Activated B cell treated with CpG ODN at 0.5 μM for 24 hours (primary cell): ENCODE measurements around the gene PLXNC1. TPM values are rescaled to one million over a fixed set of nuclear protein-coding genes. Genes with fewer than 3 reads are reported as not detected.

Experiments
- ATAC-seq: fragments of 200-7000 bp; cut with Tn5 transposase; one replicate; pipeline ENCODE4 v1.10.0; 2021; ENCODE audit warnings: low read depth, mild to moderate bottlenecking, moderate library complexity
- CTCF ChIA-PET: fragments of 350-600 bp; sonication (Branson Sonifier 250); formaldehyde crosslinking; loops from one replicate; lab custom pipeline; 2021; ENCODE audit warnings: antibody characterized with exemption; lab: Charles Lee
- POLR2A ChIA-PET: fragments of 350-600 bp; sonication (Branson Sonifier 250); formaldehyde crosslinking; loops from one replicate; lab custom pipeline; 2021; ENCODE audit warnings: antibody characterized with exemption; lab: Charles Lee
- DNase-seq: peaks from one replicate; pipeline ENCODE4 v3.0.0; 2022
- H3K27ac Mint-ChIP-seq: one replicate; pipeline ENCODE4 v1.8.0; 2020; ENCODE audit warnings: mixed read lengths
- H3K27me3 Mint-ChIP-seq: one replicate; pipeline ENCODE4 v1.8.0; 2021; ENCODE audit warnings: mixed read lengths
- H3K36me3 Mint-ChIP-seq: one replicate; pipeline ENCODE4 v1.8.0; 2021; ENCODE audit warnings: low read depth, mixed read lengths
- H3K4me1 Mint-ChIP-seq: one replicate; pipeline ENCODE4 v1.8.0; 2021; ENCODE audit warnings: mixed read lengths
- H3K4me3 Mint-ChIP-seq: one replicate; pipeline ENCODE4 v1.8.0; 2020; ENCODE audit warnings: mild to moderate bottlenecking, mixed read lengths
- H3K9me3 Mint-ChIP-seq: one replicate; pipeline ENCODE4 v1.8.0; 2020; ENCODE audit warnings: mixed read lengths
- intact Hi-C: fragments of 100-400 bp; cut with micrococcal nuclease; formaldehyde crosslinking; loops from one replicate; pipeline ENCODE4 v1.15.1; 2024
- total RNA-seq: library from RNA; stranded (reverse); gene quantifications from 2 replicates; pipeline ENCODE4 v1.2.3, GENCODE V29; 2022
- TF ChIP-seq, protein P1 (sequence below): fragments of 200-600 bp; IDR thresholded peaks from one replicate; pipeline ENCODE4 v1.8.0; 2022; ENCODE audit warnings: antibody characterized with exemption, mild to moderate bottlenecking

PLXNC1 gene
- total RNA-seq, 1 donor from 2014 or later = 30.9 TPM

DNA sequence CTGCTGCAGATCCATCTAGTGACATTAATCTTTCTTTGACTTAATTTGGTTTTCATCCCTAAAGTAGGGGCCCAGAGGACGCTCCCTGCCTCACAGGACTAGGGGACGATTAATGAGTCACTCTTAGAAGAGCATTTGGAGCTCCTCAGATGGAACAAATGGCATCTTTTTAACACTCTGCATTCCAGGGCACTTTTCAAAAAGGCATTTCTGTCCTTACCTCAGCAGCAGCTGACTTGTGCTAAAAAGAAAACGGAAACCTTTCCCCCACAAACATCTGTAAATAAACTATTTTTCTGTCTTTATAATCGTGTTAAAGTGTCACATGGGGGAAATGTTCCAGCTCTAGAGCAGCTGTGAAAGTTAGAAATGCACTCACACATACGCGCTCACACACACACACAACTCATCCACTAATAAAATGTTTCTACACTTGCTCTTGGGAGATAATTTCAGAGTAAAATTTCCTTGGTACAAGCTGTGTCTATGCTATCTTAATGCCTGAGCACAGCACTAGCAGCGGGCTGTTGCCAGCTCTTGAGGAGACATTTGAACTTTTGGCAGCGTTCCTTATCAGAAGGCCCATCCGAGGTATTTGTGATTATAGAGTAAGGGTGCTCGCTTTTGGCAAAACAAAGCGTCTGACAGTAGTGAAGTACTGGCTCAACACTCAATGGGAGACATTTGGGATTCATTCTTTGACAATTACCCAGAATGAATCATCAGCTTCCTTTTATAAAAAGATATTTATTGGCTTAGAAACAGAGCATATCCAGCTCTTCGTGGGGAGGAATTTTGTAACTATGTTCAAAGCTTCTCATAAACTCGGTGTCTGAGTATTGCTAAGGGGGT, 141.3 kb downstream of the PLXNC1 start:
- Mint-ChIP-seq H3K4me1 (peaks cover 19% of the 10 kb centered on the region), H3K9me3 (no peaks in the 10 kb centered on the region), H3K27ac (peak overlapping the region; percentile 37), H3K36me3 (peaks cover 66% of the 10 kb centered on the region), H3K27me3 (no peaks in the 10 kb centered on the region), H3K4me3 (no peak overlapping the region)
- TF ChIP-seq, protein P1, sequence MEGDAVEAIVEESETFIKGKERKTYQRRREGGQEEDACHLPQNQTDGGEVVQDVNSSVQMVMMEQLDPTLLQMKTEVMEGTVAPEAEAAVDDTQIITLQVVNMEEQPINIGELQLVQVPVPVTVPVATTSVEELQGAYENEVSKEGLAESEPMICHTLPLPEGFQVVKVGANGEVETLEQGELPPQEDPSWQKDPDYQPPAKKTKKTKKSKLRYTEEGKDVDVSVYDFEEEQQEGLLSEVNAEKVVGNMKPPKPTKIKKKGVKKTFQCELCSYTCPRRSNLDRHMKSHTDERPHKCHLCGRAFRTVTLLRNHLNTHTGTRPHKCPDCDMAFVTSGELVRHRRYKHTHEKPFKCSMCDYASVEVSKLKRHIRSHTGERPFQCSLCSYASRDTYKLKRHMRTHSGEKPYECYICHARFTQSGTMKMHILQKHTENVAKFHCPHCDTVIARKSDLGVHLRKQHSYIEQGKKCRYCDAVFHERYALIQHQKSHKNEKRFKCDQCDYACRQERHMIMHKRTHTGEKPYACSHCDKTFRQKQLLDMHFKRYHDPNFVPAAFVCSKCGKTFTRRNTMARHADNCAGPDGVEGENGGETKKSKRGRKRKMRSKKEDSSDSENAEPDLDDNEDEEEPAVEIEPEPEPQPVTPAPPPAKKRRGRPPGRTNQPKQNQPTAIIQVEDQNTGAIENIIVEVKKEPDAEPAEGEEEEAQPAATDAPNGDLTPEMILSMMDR = no peak
- DNase-seq (no peak), ATAC-seq (no peak)
- ChIA-PET POLR2A (interaction anchor here (0.8 to 1.3 kb wide), 3 partner anchors 27 to 116 kb away, joined by 3 read pairs; no protein-coding TSS in a partner anchor), CTCF (no interaction called here)
- intact Hi-C loops = loop anchor here (10.0 kb wide), 1 partner anchor 45 kb away; no protein-coding TSS in a partner anchor

DNA sequence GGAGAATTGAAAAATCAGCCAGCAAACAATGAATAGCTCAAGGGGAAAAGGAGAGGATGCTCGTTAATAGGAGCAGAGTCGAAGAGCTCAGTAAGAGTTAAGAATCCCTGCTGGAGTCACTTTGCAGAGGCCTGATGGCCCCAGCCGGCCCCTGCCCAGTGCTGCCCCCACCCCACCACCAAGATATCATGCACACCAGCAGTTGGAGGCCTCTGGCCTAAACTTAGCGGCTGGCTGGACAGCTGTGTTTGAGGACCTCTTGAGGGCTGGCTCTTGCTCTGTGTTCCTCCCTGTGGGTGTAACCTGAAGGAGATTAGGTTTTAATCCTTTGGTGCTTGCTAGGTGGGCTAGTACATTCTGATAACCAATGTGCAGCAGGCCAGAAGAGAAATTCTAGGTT, 142.0 kb downstream of the PLXNC1 start:
- TF ChIP-seq, protein P1 = no peak
- Mint-ChIP-seq H3K9me3 (no peaks in the 10 kb centered on the region), H3K4me3 (no peak overlapping the region), H3K27me3 (no peaks in the 10 kb centered on the region), H3K27ac (no peak overlapping the region), H3K4me1 (peaks cover 26% of the 10 kb centered on the region), H3K36me3 (peaks cover 63% of the 10 kb centered on the region)
- DNase-seq (no peak), ATAC-seq (no peak)
- POLR2A ChIA-PET = interaction anchor here (0.9 to 1.3 kb wide), 2 partner anchors 27 to 117 kb away, joined by 3 read pairs; no protein-coding TSS in a partner anchor
- CTCF ChIA-PET = no interaction called here
- intact Hi-C loops = loop anchor here (10.0 kb wide), 1 partner anchor 46 kb away; no protein-coding TSS in a partner anchor

DNA sequence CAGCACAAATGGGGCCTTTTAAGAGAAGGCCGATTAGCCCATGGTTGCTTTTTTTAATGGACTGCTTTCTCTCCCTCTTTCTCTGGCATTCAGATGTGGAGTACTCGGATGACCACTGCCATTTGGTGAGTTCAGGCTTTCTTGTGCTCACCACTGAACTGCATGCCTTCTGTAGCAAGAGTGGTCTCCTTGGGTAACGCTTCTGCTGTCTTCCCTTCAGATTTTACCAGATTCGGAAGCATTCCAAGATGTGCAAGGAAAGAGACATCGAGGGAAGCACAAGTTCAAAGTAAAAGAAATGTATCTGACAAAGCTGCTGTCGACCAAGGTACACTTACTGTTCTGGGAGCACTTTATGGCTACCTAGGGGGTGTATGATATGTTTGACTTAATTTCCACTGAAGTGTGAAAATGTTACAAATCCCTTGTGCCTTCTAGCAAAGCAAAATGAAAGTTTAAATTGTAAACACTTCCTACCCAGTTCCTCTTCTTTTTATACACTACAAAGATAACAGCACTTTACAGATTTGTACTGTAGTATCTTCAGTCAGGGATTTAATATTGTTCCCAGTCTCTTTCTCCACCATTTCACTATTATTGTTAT, 148.8 kb downstream of the PLXNC1 start:
- Mint-ChIP-seq H3K4me3 (peak overlapping the region; percentile 57), H3K27me3 (no peaks in the 10 kb centered on the region), H3K27ac (peak overlapping the region; percentile 79), H3K36me3 (peaks cover 69% of the 10 kb centered on the region), H3K9me3 (peaks cover 3% of the 10 kb centered on the region), H3K4me1 (peaks cover 50% of the 10 kb centered on the region)
- ATAC-seq = peak; percentile 93
- intact Hi-C loops = loop anchor here (1.0 to 10.0 kb wide), 6 partner anchors 11 to 148 kb away; no protein-coding TSS in a partner anchor
- no peak for DNase-seq
- TF ChIP-seq, protein P1 = no peak
- POLR2A ChIA-PET = interaction anchor here (1.0 to 2.2 kb wide), 7 partner anchors 9 to 163 kb away, joined by 3 to 18 read pairs (median 4); partner anchors contain the start of gene PLXNC1
- CTCF ChIA-PET = no interaction called here

DNA sequence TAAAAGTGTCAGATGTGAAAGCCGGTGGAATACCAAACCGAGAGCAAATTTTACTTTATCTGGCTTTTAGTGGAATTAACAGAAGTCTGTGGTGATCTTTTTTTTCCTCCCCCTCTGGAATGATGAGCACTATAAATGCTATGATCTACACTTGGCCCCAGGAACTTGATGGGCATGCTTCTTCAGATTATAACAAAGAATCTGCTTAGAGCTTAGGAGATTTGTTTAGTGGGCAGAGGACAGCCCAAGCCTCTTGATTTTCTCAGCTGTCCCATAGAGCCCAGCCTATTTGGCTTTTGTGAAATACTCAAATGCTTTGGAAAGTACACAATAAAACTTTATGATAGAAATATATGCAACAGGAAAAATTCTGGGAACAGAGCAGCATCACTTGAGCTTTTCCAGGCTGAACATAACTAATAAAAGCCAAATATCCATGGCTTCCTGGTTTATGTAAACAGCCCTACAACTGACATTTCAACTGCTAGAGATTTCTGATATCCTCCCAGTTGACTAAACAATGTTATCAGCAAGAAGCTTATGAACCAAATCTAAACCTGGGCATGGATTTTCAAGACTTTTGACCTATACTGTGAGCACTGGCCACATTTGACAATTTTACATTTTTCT, 149.6 kb downstream of the PLXNC1 start:
- intact Hi-C loops = loop anchor here (1.0 to 10.0 kb wide), 6 partner anchors 10 to 149 kb away; no protein-coding TSS in a partner anchor
- Mint-ChIP-seq H3K27ac (peak overlapping the region; percentile 79), H3K4me3 (peak overlapping the region; percentile 42), H3K4me1 (peaks cover 56% of the 10 kb centered on the region), H3K27me3 (no peaks in the 10 kb centered on the region), H3K9me3 (peaks cover 3% of the 10 kb centered on the region), H3K36me3 (peaks cover 74% of the 10 kb centered on the region)
- ChIA-PET CTCF (no interaction called here), POLR2A (interaction anchor here (1.0 to 2.2 kb wide), 7 partner anchors 8 to 163 kb away, joined by 3 to 18 read pairs (median 4); partner anchors contain the start of gene PLXNC1)
- TF ChIP-seq, protein P1 = no peak
- ATAC-seq (no peak), DNase-seq (no peak)
